HepG2 (cell line): Measurements from ENCODE around the gene RBBP9. TPM values are rescaled to one million over a fixed set of nuclear protein-coding genes. Genes with fewer than 3 reads are reported as not detected.

Experiments used
- THAP9 ChIP-seq: sonication (generic); formaldehyde crosslinking; IDR thresholded peaks from 2 replicates; pipeline ENCODE4; 2020; ENCODE audit warnings: missing genetic modification reagents, mild to moderate bottlenecking, borderline replicate concordance
- ZBTB37 ChIP-seq: sonication (generic); formaldehyde crosslinking; IDR thresholded peaks from 2 replicates; pipeline ENCODE4 v1.4.0; 2020; ENCODE audit warnings: mild to moderate bottlenecking, missing genetic modification reagents
- ZNF142 ChIP-seq: sonication (generic); formaldehyde crosslinking; IDR thresholded peaks from 2 replicates; pipeline ENCODE4 v1.4.0; 2020; ENCODE audit warnings: missing genetic modification reagents
- ZNF225 ChIP-seq: sonication (generic); formaldehyde crosslinking; IDR thresholded peaks from 2 replicates; pipeline ENCODE4 v1.4.0; 2020; ENCODE audit warnings: mild to moderate bottlenecking, missing genetic modification reagents
- ZNF256 ChIP-seq: sonication (generic); formaldehyde crosslinking; conservative IDR thresholded peaks from 2 replicates; pipeline ENCODE4 v1.4.0; 2020; ENCODE audit warnings: missing genetic modification reagents
- ZNF772 ChIP-seq: sonication (generic); formaldehyde crosslinking; IDR thresholded peaks from 2 replicates; pipeline ENCODE4 v1.5.0; 2020; ENCODE audit warnings: mild to moderate bottlenecking, missing genetic modification reagents
- ZNF879 ChIP-seq: sonication (generic); formaldehyde crosslinking; IDR thresholded peaks from 2 replicates; pipeline ENCODE4 v1.8.1; 2023; ENCODE audit warnings: missing genetic modification reagents
- polyA plus RNA-seq, 8 experiments: library from polyadenylated mRNA; depleted of rRNA in 3 of 8; stranded (reverse) in 7 of 8; unstranded in 1 of 8; fragments of >200 nt; fragmentation: Illumina TruSeq in 4 of 8; extraction: Trizol in 4 of 8; gene quantifications; 2 replicates each; pipeline versions ENCODE4 v1.2.1 to v1.2.3, GENCODE V29; 2011 to 2016; ENCODE audit warnings: low read depth in 4 of 8, missing spikeins in 1 of 8, mixed read lengths in 1 of 8; ENCODE audit not compliant: insufficient read depth in 1 of 8
- total RNA-seq, 5 experiments: library from RNA; depleted of rRNA; stranded (reverse); fragments of >200 nt; fragmentation: Illumina TruSeq; extraction: Trizol; gene quantifications; 2 replicates each; pipeline ENCODE4 v1.2.3, GENCODE V29; 2016; ENCODE audit warnings: low read depth in 1 of 5
- TF ChIP-seq, protein P1 (sequence below): sonication (generic); formaldehyde crosslinking; IDR thresholded peaks from 2 replicates; pipeline ENCODE4 v1.4.0; 2020; ENCODE audit warnings: missing genetic modification reagents

RBBP9 gene
- total and polyA plus RNA-seq, 2 of the 13 experiments (the other 11 are each of a cell fraction or from before 2014, with no cell fraction given): 28.0 to 56.3 TPM

DNA sequence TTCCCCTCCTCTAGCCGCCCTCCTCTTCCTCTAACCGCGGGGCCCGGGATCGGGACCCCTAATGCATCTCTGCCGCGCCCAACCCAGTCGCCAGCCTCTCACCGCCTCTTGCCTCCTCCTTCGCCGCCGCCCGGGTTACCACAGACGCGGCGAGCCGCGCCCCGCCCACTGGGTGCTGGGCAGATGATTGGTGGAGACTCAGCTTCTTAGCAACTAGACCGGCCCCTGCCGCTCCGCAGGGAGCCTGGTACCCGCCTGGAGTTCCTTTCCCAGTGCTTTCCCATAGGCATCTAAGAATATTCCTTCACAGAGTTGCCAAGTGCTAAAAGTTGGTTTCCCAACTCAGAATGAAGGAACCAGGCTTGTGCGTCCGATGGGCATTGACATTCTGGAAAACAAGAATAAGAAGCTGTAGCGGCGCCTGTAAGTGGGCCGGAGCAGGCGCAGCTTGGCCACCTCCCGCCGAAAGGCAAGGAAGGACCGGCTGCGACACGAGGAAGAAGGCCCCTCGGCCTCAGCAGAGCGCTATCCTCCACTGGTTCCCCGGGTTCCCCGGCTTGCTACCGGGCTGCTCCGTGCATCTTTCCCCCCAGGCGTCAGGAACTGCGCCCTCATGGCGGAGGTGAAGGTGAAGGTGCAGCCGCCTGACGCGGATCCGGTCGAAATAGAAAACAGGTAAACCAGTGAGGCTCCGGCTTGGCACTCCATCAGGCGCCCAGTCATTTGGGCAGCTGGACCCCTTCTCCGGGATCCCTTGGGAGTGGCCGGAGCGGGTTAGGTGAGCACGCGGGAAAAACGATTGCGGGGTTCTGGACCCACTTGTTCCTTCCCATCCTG is 29.9 kb downstream of the RBBP9 start, which contains the start of the genes DZANK1 and POLR3F (continued):
- peak; percentile 97; the same call in 1 of the 2 replicates for TF ChIP-seq THAP9
- TF ChIP-seq ZNF225: no peak
- TF ChIP-seq, protein P1, sequence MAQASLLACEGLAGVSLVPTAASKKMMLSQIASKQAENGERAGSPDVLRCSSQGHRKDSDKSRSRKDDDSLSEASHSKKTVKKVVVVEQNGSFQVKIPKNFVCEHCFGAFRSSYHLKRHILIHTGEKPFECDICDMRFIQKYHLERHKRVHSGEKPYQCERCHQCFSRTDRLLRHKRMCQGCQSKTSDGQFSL (CRISPR knock-in tag): 0 out of 2 replicates have a peak, but pooled peaks have one; percentile 33
- peak; percentile 70; the same call in 1 of the 2 replicates for TF ChIP-seq ZNF256 (CRISPR knock-in tag)
- no peak; the same call in 1 of the 2 replicates for TF ChIP-seq ZNF142 (CRISPR knock-in tag)
- no peak for TF ChIP-seq ZNF772
- TF ChIP-seq ZBTB37 (CRISPR knock-in tag): no peak
- TF ChIP-seq ZNF879 (CRISPR knock-in tag): 0 out of 2 replicates have a peak, but pooled peaks have one; percentile 27
